Panc1 (cell line): Measurements from ENCODE around the gene STK24.

Source experiments
- POLR2AphosphoS5 ChIP-seq: IDR thresholded peaks from 2 replicates; pipeline ENCODE4 v1.6.1; 2012; ENCODE audit warnings: mild to moderate bottlenecking, low read depth, low read length, moderate library complexity
- TF ChIP-seq, protein P1 (sequence below): fragments of 450-650 bp; IDR thresholded peaks from 2 replicates; pipeline ENCODE4 v1.5.1; 2017; ENCODE audit warnings: mild to moderate bottlenecking

- TF ChIP-seq, protein P1, sequence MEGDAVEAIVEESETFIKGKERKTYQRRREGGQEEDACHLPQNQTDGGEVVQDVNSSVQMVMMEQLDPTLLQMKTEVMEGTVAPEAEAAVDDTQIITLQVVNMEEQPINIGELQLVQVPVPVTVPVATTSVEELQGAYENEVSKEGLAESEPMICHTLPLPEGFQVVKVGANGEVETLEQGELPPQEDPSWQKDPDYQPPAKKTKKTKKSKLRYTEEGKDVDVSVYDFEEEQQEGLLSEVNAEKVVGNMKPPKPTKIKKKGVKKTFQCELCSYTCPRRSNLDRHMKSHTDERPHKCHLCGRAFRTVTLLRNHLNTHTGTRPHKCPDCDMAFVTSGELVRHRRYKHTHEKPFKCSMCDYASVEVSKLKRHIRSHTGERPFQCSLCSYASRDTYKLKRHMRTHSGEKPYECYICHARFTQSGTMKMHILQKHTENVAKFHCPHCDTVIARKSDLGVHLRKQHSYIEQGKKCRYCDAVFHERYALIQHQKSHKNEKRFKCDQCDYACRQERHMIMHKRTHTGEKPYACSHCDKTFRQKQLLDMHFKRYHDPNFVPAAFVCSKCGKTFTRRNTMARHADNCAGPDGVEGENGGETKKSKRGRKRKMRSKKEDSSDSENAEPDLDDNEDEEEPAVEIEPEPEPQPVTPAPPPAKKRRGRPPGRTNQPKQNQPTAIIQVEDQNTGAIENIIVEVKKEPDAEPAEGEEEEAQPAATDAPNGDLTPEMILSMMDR, result no peak
- no peak for TF ChIP-seq POLR2AphosphoS5
Observed at GRCh38 chr13:98524391-98524790, 52.5 kb downstream of the STK24 start.
